Transverse colon (tissue), 4 donors: Measurements from ENCODE around the gene CCL13. TPM values are rescaled to one million over a fixed set of nuclear protein-coding genes. Genes with fewer than 3 reads are reported as not detected.
A peak's percentile ranks its signal among the peaks of the same experiment; 100 is the strongest.
"Not testable (repeated sequence)": the region's sequence is repeated elsewhere in the genome, so short reads cannot be mapped to it uniquely, and the experiment has no call there.

Source experiments
- DNase-seq: peaks from one replicate; pipeline ENCODE4 v3.0.0-alpha.2; 2019
- H3K27ac ChIP-seq, 4 donors: fragments of 200-600 bp; sonication (generic); 2 replicates each; pipeline ENCODE4 v1.5.1; 2016 to 2018; ENCODE audit warnings: inconsistent platforms in 4 of 4
- H3K27me3 ChIP-seq: fragments of 200-600 bp; sonication (generic); 2 replicates; pipeline ENCODE4 v1.5.1; 2017; ENCODE audit warnings: inconsistent platforms
- H3K36me3 ChIP-seq, 4 donors: fragments of 200-600 bp; sonication (generic); 2 replicates each; pipeline ENCODE4 v1.5.1; 2017 to 2019; ENCODE audit warnings: inconsistent platforms in 4 of 4
- H3K4me1 ChIP-seq, 4 donors: fragments of 200-600 bp; sonication (generic); 2 replicates each; pipeline ENCODE4 v1.5.1; 2017 to 2020; ENCODE audit warnings: inconsistent platforms in 4 of 4
- H3K4me3 ChIP-seq, 4 donors: fragments of 200-600 bp; sonication (generic); 1 replicate in 1 of 4; 2 replicates in 3 of 4; pipeline versions ENCODE4 v1.5.1 to v1.6.1; 2017 to 2019; ENCODE audit warnings: inconsistent platforms in 4 of 4
- H3K9me3 ChIP-seq, 2 donors: fragments of 200-600 bp; sonication (generic); 2 replicates each; pipeline ENCODE4 v1.5.1; 2017 to 2019; ENCODE audit warnings: inconsistent platforms in 2 of 2
- EP300 ChIP-seq: sonication (generic); formaldehyde crosslinking; IDR thresholded peaks from one replicate; pipeline ENCODE4 v1.6.1; 2017; ENCODE audit warnings: antibody characterized with exemption, low read depth
- POLR2A ChIP-seq: fragments of 450-650 bp; IDR thresholded peaks from one replicate; pipeline ENCODE4 v1.6.1; 2016; ENCODE audit warnings: antibody characterized with exemption, mild to moderate bottlenecking, moderate library complexity
- POLR2AphosphoS5 ChIP-seq, 3 donors: sonication (generic); formaldehyde crosslinking; IDR thresholded peaks; one replicate each; pipeline ENCODE4 v1.6.1; 2016; ENCODE audit warnings: antibody characterized with exemption in 3 of 3
- WGBS, 2 donors: methylation state at CpG; one replicate each; pipeline ENCODE4 v1.1.5; 2018; ENCODE audit warnings: low coverage in 1 of 2; 5-methylcytosine and 5-hydroxymethylcytosine counted together
- in situ Hi-C, 4 donors: fragments of 200-750 bp; cut with MboI; loops; one replicate each; pipeline versions ENCODE4 v1.15.0 to v1.15.1; 2017; ENCODE audit warnings: low sequenced_read_pairs in 3 of 4, low pct_ligation_motif_present in 1 of 4, low pct_unique_long_range_greater_than_20kb in 1 of 4
- intact Hi-C: fragments of 100-400 bp; cut with DNase I; formaldehyde crosslinking; loops from one replicate; pipeline ENCODE4 v1.15.1; 2023; ENCODE audit warnings: low total_unique reads
- total RNA-seq, 4 donors: library from RNA; depleted of rRNA; stranded (reverse); fragments of >200 nt; gene quantifications; one replicate each; pipeline ENCODE4 v1.1.0, GENCODE V29; 2016
- TF ChIP-seq, protein P1 (sequence below), 5 experiments: fragments of 200-600 bp in 3 of 5; fragments of 450-650 bp in 2 of 5; sonication (generic) in 3 of 5; IDR thresholded peaks; 1 replicate in 2 of 5; 2 replicates in 3 of 5; pipeline ENCODE4 v1.5.1; 2016 to 2017; ENCODE audit warnings: antibody characterized with exemption in 5 of 5, inconsistent platforms in 3 of 5, mild to moderate bottlenecking in 2 of 5, moderate library complexity in 1 of 5

The CCL13 gene
- total RNA-seq, 4 donors from 2014 or later, result 5.4 to 10.5 (median 8.2) TPM; not detected in 1

DNA sequence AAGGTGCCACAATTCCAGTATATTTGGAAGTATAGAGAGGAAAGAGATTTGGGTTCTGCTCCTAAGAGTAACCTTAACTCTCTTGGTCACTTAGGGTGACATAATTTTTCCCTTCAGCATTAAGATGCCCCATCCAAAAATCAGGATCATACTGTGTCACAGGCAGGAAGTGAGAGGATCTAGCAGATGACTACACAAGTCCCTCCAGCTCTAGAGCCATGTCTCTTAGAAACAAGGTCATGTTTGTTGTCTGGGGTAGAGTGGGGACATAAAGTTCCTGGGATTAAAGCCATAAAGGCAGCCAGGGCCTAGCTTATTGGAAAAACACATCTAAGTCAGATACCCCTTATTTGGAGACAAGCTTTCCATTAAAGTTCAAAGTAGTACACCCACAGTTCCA is 34.3 kb upstream of the CCL13 start:
- intact Hi-C loops (no loop called here), in situ Hi-C loops (no loop called here)
- no peak for DNase-seq
- Histone ChIP-seq H3K27ac (peak overlapping the region in 3 of 4 donors; percentile 28 to 59 (median 30)), H3K9me3 (peaks cover 0 to 6% of the 10 kb centered on the region in 2 donors), H3K36me3 (no peaks in the 10 kb centered on the region), H3K4me3 (no peak overlapping the region), H3K4me1 (no peaks in the 10 kb centered on the region), H3K27me3 (no peaks in the 10 kb centered on the region)
- no peak for TF ChIP-seq EP300
- TF ChIP-seq, protein P1, sequence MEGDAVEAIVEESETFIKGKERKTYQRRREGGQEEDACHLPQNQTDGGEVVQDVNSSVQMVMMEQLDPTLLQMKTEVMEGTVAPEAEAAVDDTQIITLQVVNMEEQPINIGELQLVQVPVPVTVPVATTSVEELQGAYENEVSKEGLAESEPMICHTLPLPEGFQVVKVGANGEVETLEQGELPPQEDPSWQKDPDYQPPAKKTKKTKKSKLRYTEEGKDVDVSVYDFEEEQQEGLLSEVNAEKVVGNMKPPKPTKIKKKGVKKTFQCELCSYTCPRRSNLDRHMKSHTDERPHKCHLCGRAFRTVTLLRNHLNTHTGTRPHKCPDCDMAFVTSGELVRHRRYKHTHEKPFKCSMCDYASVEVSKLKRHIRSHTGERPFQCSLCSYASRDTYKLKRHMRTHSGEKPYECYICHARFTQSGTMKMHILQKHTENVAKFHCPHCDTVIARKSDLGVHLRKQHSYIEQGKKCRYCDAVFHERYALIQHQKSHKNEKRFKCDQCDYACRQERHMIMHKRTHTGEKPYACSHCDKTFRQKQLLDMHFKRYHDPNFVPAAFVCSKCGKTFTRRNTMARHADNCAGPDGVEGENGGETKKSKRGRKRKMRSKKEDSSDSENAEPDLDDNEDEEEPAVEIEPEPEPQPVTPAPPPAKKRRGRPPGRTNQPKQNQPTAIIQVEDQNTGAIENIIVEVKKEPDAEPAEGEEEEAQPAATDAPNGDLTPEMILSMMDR (IDR thresholded peaks at IDR 0.05), result no peak
- TF ChIP-seq POLR2A, result no peak
- TF ChIP-seq POLR2AphosphoS5 (IDR thresholded peaks at IDR 0.05), result peak in 1 of 3 donors; percentile 8

DNA sequence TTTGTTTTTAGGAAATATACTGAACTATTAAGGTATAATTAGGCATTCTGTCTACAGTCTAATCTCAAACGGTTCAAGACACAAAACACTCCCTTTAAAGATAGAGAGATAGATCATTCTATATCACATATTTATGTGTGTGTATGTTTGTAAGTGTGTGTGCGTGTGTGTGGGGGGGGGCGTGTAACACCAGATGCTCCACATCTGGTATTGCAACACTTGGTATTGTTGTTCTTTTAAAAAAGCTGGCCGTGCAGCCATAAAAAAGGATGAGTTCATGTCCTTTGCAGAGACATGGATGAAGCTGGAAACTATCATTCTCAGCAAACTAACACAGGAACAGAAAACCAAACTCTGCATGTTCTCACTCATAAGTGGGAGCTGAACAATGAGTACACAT is 28.7 kb upstream of the CCL13 start:
- WGBS, 2 donors, result 49 to 57% methylated on average over 3 to 4 of the region's 4 CpGs
- H3K27ac ChIP-seq, result peak overlapping the region in 2 of 4 donors; percentile 27 to 32
- H3K9me3 ChIP-seq, H3K27me3 ChIP-seq, intact Hi-C loops, H3K4me3 ChIP-seq, H3K36me3 ChIP-seq, H3K4me1 ChIP-seq, DNase-seq, in situ Hi-C loops: not testable (repeated sequence)
- peak in 2 of 3 donors; percentile 37 to 58 for TF ChIP-seq POLR2AphosphoS5 (IDR thresholded peaks at IDR 0.05)

DNA sequence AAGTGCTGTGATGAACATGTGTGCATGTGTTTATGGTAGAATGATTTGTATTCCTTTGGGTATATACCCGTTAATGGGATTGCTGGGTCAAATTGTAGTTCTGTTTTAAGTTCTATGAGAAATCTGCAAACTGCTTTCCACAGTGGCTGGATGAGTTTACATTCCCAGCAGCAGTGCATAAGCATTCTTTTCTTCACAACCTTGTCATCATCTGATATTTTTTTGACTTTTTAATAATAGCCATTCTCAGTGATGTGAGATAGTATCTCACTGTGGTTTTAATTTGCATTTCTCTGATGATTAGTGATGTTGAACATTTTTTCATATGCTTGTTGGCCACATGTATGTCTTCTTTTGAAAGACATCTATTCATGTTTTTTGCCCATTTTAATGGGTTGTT is 18.6 kb upstream of the CCL13 start:
- DNase-seq, result no peak
- in situ Hi-C loops, result no loop called here
- peaks cover 8% of the 10 kb centered on the region for H3K27me3 ChIP-seq
- 68 to 86% methylated on average over 1 of the region's 1 CpG for WGBS, 2 donors
- no peaks in the 10 kb centered on the region for H3K36me3 ChIP-seq
- TF ChIP-seq POLR2A (no peak), POLR2AphosphoS5 (IDR thresholded peaks at IDR 0.05) (no peak), EP300 (no peak)
- TF ChIP-seq, protein P1 (IDR thresholded peaks at IDR 0.05), result no peak
- no peak overlapping the region for H3K27ac ChIP-seq
- no peaks in the 10 kb centered on the region for H3K4me1 ChIP-seq
- H3K4me3 ChIP-seq, result no peak overlapping the region
- intact Hi-C loops, result no loop called here
- H3K9me3 ChIP-seq, result no peaks in the 10 kb centered on the region

DNA sequence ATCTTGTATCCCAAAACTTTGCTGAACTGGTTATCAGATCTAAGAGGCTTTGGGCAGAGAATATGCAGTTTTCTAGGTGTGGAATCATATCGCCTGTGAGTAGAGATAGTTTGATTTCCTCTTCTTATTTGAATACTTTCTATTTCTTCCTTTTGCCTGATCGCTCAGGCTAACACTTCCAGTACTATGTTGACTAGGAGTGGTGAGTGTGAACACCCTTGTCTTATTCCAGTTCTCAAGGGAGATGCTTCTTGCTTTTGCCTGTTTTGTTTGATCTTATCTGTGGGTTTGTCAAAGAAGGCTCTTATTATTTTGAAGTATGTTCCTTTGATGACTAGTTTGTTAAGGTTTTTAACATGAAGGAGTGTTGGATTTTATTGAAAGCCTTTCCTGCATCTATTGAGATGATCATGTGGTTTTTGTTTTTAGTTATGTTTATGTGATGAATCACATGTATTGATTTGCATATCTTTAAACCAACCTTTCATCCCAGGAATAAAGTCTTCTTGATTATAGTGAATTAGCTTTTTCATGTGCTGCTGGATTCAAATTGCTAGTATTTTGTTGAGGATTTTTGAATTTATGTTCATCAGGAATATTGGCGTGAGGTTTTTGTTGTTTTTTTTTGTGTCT is 17.0 kb upstream of the CCL13 start:
- DNase-seq, result no peak
- Histone ChIP-seq H3K27ac (no peak overlapping the region), H3K4me1 (no peaks in the 10 kb centered on the region), H3K27me3 (peaks cover 8% of the 10 kb centered on the region), H3K36me3 (no peaks in the 10 kb centered on the region), H3K9me3 (no peaks in the 10 kb centered on the region), H3K4me3 (no peak overlapping the region)
- in situ Hi-C loops (no loop called here), intact Hi-C loops (no loop called here)
- 88 to 91% methylated on average over 3 of the region's 3 CpGs for WGBS, 2 donors
- TF ChIP-seq POLR2A (no peak), EP300 (no peak), POLR2AphosphoS5 (IDR thresholded peaks at IDR 0.05) (no peak)
- TF ChIP-seq, protein P1 (IDR thresholded peaks at IDR 0.05), result no peak

DNA sequence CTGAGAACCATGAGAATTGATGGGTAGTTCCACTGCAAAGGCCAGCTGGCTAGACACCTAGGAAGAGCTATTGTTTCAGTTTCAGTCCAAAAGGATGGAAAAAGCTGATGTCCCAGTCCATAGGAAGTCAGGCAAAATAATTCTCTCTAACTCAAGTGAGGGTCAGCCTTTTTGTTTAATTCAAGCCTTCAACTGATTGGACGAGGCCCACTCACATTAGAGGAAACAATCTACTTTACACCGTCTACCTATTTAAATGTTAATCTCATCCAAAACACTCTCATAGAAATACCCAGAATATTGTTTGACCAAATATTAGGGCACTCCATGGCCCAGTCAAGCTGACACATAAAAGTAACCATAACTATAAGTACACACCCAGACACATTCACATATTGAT is 14.4 kb upstream of the CCL13 start:
- TF ChIP-seq, protein P1 (IDR thresholded peaks at IDR 0.05), result no peak
- TF ChIP-seq POLR2A (no peak), EP300 (no peak), POLR2AphosphoS5 (IDR thresholded peaks at IDR 0.05) (no peak)
- H3K4me3 ChIP-seq, result no peak overlapping the region
- intact Hi-C loops, result no loop called here
- H3K4me1 ChIP-seq, result no peaks in the 10 kb centered on the region
- peaks cover 8% of the 10 kb centered on the region for H3K27me3 ChIP-seq
- H3K9me3 ChIP-seq, result no peaks in the 10 kb centered on the region
- H3K36me3 ChIP-seq, result no peaks in the 10 kb centered on the region
- H3K27ac ChIP-seq, result no peak overlapping the region
- DNase-seq, result no peak
- in situ Hi-C loops, result no loop called here
- WGBS, 2 donors, result 85 to 92% methylated on average over 2 of the region's 2 CpGs
